ENCODE measurements around the gene CD247.

Gene CD247

DNA sequence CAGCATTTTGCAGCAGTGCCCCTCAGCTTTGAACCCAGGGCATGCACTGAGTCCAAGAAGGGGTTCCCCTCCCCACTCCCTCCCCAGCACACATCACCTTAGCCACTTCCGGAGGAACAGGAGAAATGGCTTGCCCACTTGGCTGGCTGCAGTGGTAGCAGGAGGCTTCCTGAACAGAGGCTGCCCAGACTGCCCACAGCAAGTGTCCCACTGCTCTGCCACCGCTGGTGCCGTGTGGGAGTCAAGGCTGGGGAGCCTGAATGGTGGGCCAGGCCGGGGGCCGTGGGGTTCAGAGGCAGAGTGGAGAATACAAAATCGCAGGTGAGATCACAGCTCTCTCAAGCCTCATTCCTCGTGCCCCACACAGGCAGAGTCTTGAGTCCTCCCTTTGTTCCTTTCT is 34.5 kb downstream of the CD247 start:
- Histone ChIP-seq H3K79me1 (ENCODE audit: low read length) (no peaks in the 10 kb centered on the region), H3K27me3 (ENCODE audit: insufficient read depth, low read length) (no peaks in the 10 kb centered on the region), H3K23ac (ENCODE audit: low read length) (no peak overlapping the region), H3K79me2 (ENCODE audit: control insufficient read depth, insufficient read depth, low read length, poor library complexity) (no peaks in the 10 kb centered on the region), H2BK120ac (ENCODE audit: insufficient read depth, low read length, poor library complexity) (no peak overlapping the region), H2AK5ac (ENCODE audit: low read length) (no peak overlapping the region), H3K9me3 (ENCODE audit: insufficient read depth, low read depth, low read length) (no peaks in the 10 kb centered on the region), H4K12ac (ENCODE audit: low read depth, low read length) (no peak overlapping the region), H3K4me3 (ENCODE audit: low read depth, low read length) (no peak overlapping the region), H4K8ac (ENCODE audit: low read depth, low read length) (no peak overlapping the region), H3K4me1 (ENCODE audit: control insufficient read depth in 1 of 2, insufficient read depth in 2 of 2, low read length in 2 of 2) (peaks cover 2 to 7% of the 10 kb centered on the region in 2 experiments), H3K14ac (ENCODE audit: low read length) (no peak overlapping the region), H2BK12ac (ENCODE audit: low read length) (no peak overlapping the region), H4K91ac (ENCODE audit: low read depth, low read length) (no peak overlapping the region), H3K18ac (ENCODE audit: low read length) (no peak overlapping the region), H3K4me2 (ENCODE audit: low read length) (no peak overlapping the region), H3K4ac (ENCODE audit: low read depth, low read length) (no peak overlapping the region), H2AFZ (ENCODE audit: insufficient read depth, low read length, poor library complexity) (no peak overlapping the region), H2BK5ac (ENCODE audit: low read depth, low read length, poor library complexity) (no peak overlapping the region), H3K9ac (ENCODE audit: low read length) (no peak overlapping the region), H3K27ac (ENCODE audit: low read depth, low read length) (no peak overlapping the region), H3K36me3 (ENCODE audit: control insufficient read depth in 1 of 2, insufficient read depth in 2 of 2, low read length in 2 of 2) (no peaks in the 10 kb centered on the region)
- no peak for DNase-seq
- WGBS (ENCODE audit: extremely low coverage, insufficient coverage, insufficient read length) = no CpG with 5 or more reads among the region's 7 CpGs

DNA sequence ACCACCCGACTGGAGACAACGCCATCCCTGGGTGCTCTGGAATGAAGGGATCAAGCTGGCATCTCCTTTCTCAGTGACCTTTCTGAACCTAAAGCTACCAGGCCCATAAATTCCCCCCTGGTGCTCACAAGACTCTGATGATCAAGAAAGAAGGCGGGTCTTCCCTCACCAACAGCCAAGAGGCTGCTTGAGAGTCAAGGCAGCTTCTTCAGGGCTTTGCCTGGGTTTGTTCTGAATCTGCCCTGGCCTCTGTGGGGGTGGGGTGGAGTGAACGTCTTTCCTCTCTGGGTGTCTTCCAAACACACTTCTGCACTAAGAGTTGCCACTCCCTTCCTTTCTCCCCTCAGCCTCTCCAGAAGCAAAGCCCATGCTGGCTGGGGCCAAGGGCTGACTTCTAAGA is 36.1 kb downstream of the CD247 start:
- Histone ChIP-seq H3K4me3 (ENCODE audit: low read depth, low read length) (no peak overlapping the region), H3K14ac (ENCODE audit: low read length) (no peak overlapping the region), H3K27me3 (ENCODE audit: insufficient read depth, low read length) (no peaks in the 10 kb centered on the region), H4K8ac (ENCODE audit: low read depth, low read length) (no peak overlapping the region), H2AFZ (ENCODE audit: insufficient read depth, low read length, poor library complexity) (no peak overlapping the region), H4K91ac (ENCODE audit: low read depth, low read length) (no peak overlapping the region), H2BK12ac (ENCODE audit: low read length) (no peak overlapping the region), H3K18ac (ENCODE audit: low read length) (no peak overlapping the region), H3K9ac (ENCODE audit: low read length) (no peak overlapping the region), H3K9me3 (ENCODE audit: insufficient read depth, low read depth, low read length) (no peaks in the 10 kb centered on the region), H4K12ac (ENCODE audit: low read depth, low read length) (no peak overlapping the region), H2BK5ac (ENCODE audit: low read depth, low read length, poor library complexity) (no peak overlapping the region), H3K79me1 (ENCODE audit: low read length) (no peaks in the 10 kb centered on the region), H3K23ac (ENCODE audit: low read length) (no peak overlapping the region), H2BK120ac (ENCODE audit: insufficient read depth, low read length, poor library complexity) (no peak overlapping the region), H3K4me2 (ENCODE audit: low read length) (no peak overlapping the region), H3K27ac (ENCODE audit: low read depth, low read length) (no peak overlapping the region), H3K36me3 (ENCODE audit: control insufficient read depth in 1 of 2, insufficient read depth in 2 of 2, low read length in 2 of 2) (no peaks in the 10 kb centered on the region), H3K4me1 (ENCODE audit: control insufficient read depth in 1 of 2, insufficient read depth in 2 of 2, low read length in 2 of 2) (peaks cover 2 to 7% of the 10 kb centered on the region in 2 experiments), H3K79me2 (ENCODE audit: control insufficient read depth, insufficient read depth, low read length, poor library complexity) (no peaks in the 10 kb centered on the region), H2AK5ac (ENCODE audit: low read length) (no peak overlapping the region), H3K4ac (ENCODE audit: low read depth, low read length) (no peak overlapping the region)
- no peak for DNase-seq
- WGBS (ENCODE audit: extremely low coverage, insufficient coverage, insufficient read length) = no CpG with 5 or more reads among the region's 4 CpGs

DNA sequence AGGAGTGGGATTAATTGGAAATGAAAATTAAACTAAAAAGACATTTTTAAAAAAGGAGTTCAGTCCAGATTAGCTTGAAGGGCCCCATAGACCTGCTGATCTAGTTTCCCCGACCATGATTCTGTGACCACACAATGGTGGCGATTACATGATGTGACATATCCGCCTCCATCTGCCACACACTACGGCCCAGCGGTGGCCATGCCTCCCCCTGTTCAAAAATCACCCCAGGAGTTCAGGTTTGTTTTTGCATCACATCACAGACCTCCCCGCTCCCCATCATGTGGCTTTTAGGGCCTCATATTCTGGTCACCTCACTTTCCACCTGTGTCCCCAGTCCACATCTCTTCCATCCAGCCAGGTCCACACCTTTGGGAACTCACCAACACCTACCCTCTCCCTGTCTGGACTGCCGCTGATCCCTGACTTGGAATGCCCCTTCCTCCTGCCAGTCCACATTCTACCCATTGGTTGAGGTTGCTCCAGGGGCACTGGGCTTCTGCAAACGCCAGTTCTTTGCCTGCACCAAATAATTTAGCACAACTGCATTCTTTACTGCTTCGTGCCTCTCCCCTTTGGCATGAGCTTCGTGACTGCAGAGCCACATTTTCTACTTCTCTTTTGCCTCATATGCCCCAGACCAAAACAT is 38.9 kb downstream of the CD247 start:
- no peak overlapping the region for H2BK12ac ChIP-seq (ENCODE audit: low read length)
- no peak overlapping the region for H3K14ac ChIP-seq (ENCODE audit: low read length)
- no peak overlapping the region for H3K4ac ChIP-seq (ENCODE audit: low read depth, low read length)
- no peaks in the 10 kb centered on the region for H3K79me2 ChIP-seq (ENCODE audit: control insufficient read depth, insufficient read depth, low read length, poor library complexity)
- H3K4me2 ChIP-seq (ENCODE audit: low read length) = no peak overlapping the region
- no peaks in the 10 kb centered on the region for H3K36me3 ChIP-seq (ENCODE audit: control insufficient read depth in 1 of 2, insufficient read depth in 2 of 2, low read length in 2 of 2)
- H3K9ac ChIP-seq (ENCODE audit: low read length) = no peak overlapping the region
- WGBS (ENCODE audit: extremely low coverage, insufficient coverage, insufficient read length) = no CpG with 5 or more reads among the region's 10 CpGs
- no peak overlapping the region for H4K8ac ChIP-seq (ENCODE audit: low read depth, low read length)
- no peak overlapping the region for H2AK5ac ChIP-seq (ENCODE audit: low read length)
- no peaks in the 10 kb centered on the region for H3K4me1 ChIP-seq (ENCODE audit: control insufficient read depth in 1 of 2, insufficient read depth in 2 of 2, low read length in 2 of 2)
- H3K4me3 ChIP-seq (ENCODE audit: low read depth, low read length) = no peak overlapping the region
- H3K9me3 ChIP-seq (ENCODE audit: insufficient read depth, low read depth, low read length) = no peaks in the 10 kb centered on the region
- no peak overlapping the region for H2BK120ac ChIP-seq (ENCODE audit: insufficient read depth, low read length, poor library complexity)
- no peak overlapping the region for H2AFZ ChIP-seq (ENCODE audit: insufficient read depth, low read length, poor library complexity)
- no peak overlapping the region for H2BK5ac ChIP-seq (ENCODE audit: low read depth, low read length, poor library complexity)
- no peak overlapping the region for H3K27ac ChIP-seq (ENCODE audit: low read depth, low read length)
- H3K27me3 ChIP-seq (ENCODE audit: insufficient read depth, low read length) = no peaks in the 10 kb centered on the region
- H3K18ac ChIP-seq (ENCODE audit: low read length) = no peak overlapping the region
- DNase-seq = no peak
- no peak overlapping the region for H4K12ac ChIP-seq (ENCODE audit: low read depth, low read length)
- H3K23ac ChIP-seq (ENCODE audit: low read length) = no peak overlapping the region
- H4K91ac ChIP-seq (ENCODE audit: low read depth, low read length) = no peak overlapping the region
- H3K79me1 ChIP-seq (ENCODE audit: low read length) = no peaks in the 10 kb centered on the region

DNA sequence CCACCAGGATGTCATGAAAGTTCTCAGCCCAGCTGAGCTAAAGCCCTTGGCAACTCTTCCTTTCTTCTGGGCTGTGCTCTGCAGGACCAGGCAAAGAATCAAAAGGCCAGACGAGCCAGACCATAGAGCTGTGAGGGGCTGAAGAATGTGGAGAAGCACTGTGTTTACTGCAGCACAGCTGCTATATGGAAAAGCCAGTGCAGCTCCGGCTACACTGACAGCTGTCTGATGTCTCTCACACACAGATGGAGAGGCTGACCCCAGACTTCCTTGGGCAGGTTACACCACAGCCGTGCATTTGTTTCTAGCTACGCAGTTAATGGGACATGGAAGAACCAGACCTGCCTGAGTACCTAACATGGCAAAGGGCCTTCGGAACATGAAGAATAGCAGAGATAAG is 40.3 kb downstream of the CD247 start:
- no CpG with 5 or more reads among the region's 5 CpGs for WGBS (ENCODE audit: extremely low coverage, insufficient coverage, insufficient read length)

More for the DNA sequence above, 40.3 kb downstream of the CD247 start:
- Histone ChIP-seq H3K27me3 (ENCODE audit: insufficient read depth, low read length) (no peaks in the 10 kb centered on the region), H4K8ac (ENCODE audit: low read depth, low read length) (no peak overlapping the region), H3K79me1 (ENCODE audit: low read length) (no peaks in the 10 kb centered on the region), H3K27ac (ENCODE audit: low read depth, low read length) (no peak overlapping the region), H3K79me2 (ENCODE audit: control insufficient read depth, insufficient read depth, low read length, poor library complexity) (no peaks in the 10 kb centered on the region), H3K9me3 (ENCODE audit: insufficient read depth, low read depth, low read length) (no peaks in the 10 kb centered on the region), H2AFZ (ENCODE audit: insufficient read depth, low read length, poor library complexity) (no peak overlapping the region), H4K12ac (ENCODE audit: low read depth, low read length) (no peak overlapping the region), H4K91ac (ENCODE audit: low read depth, low read length) (no peak overlapping the region), H2BK120ac (ENCODE audit: insufficient read depth, low read length, poor library complexity) (no peak overlapping the region), H3K4me2 (ENCODE audit: low read length) (no peak overlapping the region), H3K9ac (ENCODE audit: low read length) (no peak overlapping the region), H2BK12ac (ENCODE audit: low read length) (no peak overlapping the region), H3K4me3 (ENCODE audit: low read depth, low read length) (no peak overlapping the region), H3K36me3 (ENCODE audit: control insufficient read depth in 1 of 2, insufficient read depth in 2 of 2, low read length in 2 of 2) (no peaks in the 10 kb centered on the region), H3K18ac (ENCODE audit: low read length) (no peak overlapping the region), H2AK5ac (ENCODE audit: low read length) (no peak overlapping the region), H2BK5ac (ENCODE audit: low read depth, low read length, poor library complexity) (no peak overlapping the region), H3K14ac (ENCODE audit: low read length) (no peak overlapping the region), H3K23ac (ENCODE audit: low read length) (no peak overlapping the region), H3K4ac (ENCODE audit: low read depth, low read length) (no peak overlapping the region), H3K4me1 (ENCODE audit: control insufficient read depth in 1 of 2, insufficient read depth in 2 of 2, low read length in 2 of 2) (peaks cover 12 to 13% of the 10 kb centered on the region in 2 experiments)
- no peak for DNase-seq

Measured in trophoblast cell (in vitro differentiated cells and primary cell).